Measurements from ENCODE around the gene DPYD.

The DPYD gene

GRCh38 chr1:97886199-97886598 lies 34.6 kb downstream of the DPYD start:
- Histone ChIP-seq H3K79me1 (ENCODE audit: low read depth, low read length) (no peaks in the 10 kb centered on the region), H3K23ac (ENCODE audit: low read depth, low read length, poor library complexity) (no peak overlapping the region), H4K91ac (ENCODE audit: low read depth, low read length, poor library complexity) (no peak overlapping the region), H2BK5ac (ENCODE audit: low read length) (no peak overlapping the region), H2BK12ac (ENCODE audit: low read length) (no peak overlapping the region), H2BK120ac (ENCODE audit: low read depth, low read length) (no peak overlapping the region), H3K4me3 (ENCODE audit: low read length in 2 of 2) (no peak overlapping the region), H3K27ac (replicated peaks; ENCODE audit: low read length) (no peak overlapping the region), H3K4me1 (ENCODE audit: control insufficient read depth in 2 of 2, insufficient read depth in 1 of 2, low read depth in 1 of 2, low read length in 2 of 2) (no peaks in the 10 kb centered on the region), H3K9ac (ENCODE audit: low read depth, low read length, poor library complexity) (no peak overlapping the region), H2AK5ac (ENCODE audit: low read depth, low read length) (no peak overlapping the region), H2AFZ (ENCODE audit: low read length) (no peak overlapping the region), H3K4ac (ENCODE audit: low read length) (no peak overlapping the region), H4K8ac (ENCODE audit: low read depth, low read length) (no peak overlapping the region), H3K36me3 (replicated peaks in 1 of 2; ENCODE audit: control insufficient read depth in 2 of 2, insufficient read depth in 2 of 2, low read length in 2 of 2) (no peaks in the 10 kb centered on the region), H3K4me2 (ENCODE audit: insufficient read depth, low read length, poor library complexity, severe bottlenecking) (no peak overlapping the region), H3K9me3 (replicated peaks in 1 of 2; ENCODE audit: control insufficient read depth in 2 of 2, insufficient read depth in 1 of 2, low read depth in 1 of 2, low read length in 2 of 2) (peaks cover 0 to 7% of the 10 kb centered on the region in 2 donors), H3K18ac (ENCODE audit: low read length) (no peak overlapping the region), H2BK15ac (ENCODE audit: low read length) (no peak overlapping the region), H3K27me3 (ENCODE audit: control insufficient read depth in 3 of 3, insufficient read depth in 3 of 3, low read depth in 1 of 3, low read length in 3 of 3) (no peaks in the 10 kb centered on the region), H3K14ac (ENCODE audit: low read length) (no peak overlapping the region)
- whole genome bisulfite sequencing, 2 donors (ENCODE audit: extremely low coverage in 2 of 2, insufficient read length in 2 of 2, insufficient replicate concordance in 1 of 2), result no CpG with 5 or more reads among the region's 1 CpG
- no peak for DNase-seq (ENCODE audit: low spot score)

DNA sequence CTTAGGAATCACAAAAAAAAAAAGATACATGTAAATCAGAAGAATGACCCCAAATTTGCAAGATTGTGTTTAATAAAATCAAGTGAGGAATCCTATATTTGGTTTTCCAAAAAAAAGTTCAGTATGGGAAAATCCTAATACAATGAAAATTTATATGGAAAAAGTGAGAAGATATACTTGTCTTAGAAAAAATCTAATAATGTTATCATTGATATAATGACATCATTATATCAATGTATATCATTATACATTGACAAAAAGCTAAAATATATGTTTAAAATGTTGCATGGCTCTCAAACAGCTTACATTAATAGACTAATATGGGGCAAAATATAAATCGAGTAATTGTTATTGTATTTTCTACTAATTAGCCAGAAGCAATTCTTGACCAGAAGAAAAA lies 37.0 kb downstream of the DPYD start:
- no peaks in the 10 kb centered on the region for H3K4me1 ChIP-seq (ENCODE audit: control insufficient read depth in 2 of 2, insufficient read depth in 1 of 2, low read depth in 1 of 2, low read length in 2 of 2)
- no peak for DNase-seq (ENCODE audit: low spot score)
- no peak overlapping the region for H3K18ac ChIP-seq (ENCODE audit: low read length)
- no peak overlapping the region for H3K9ac ChIP-seq (ENCODE audit: low read depth, low read length, poor library complexity)
- H3K14ac ChIP-seq (ENCODE audit: low read length), result no peak overlapping the region
- no CpG with 5 or more reads among the region's 1 CpG for WGBS, 2 donors (ENCODE audit: extremely low coverage in 2 of 2, insufficient read length in 2 of 2, insufficient replicate concordance in 1 of 2)
- H4K8ac ChIP-seq (ENCODE audit: low read depth, low read length), result no peak overlapping the region
- H2BK15ac ChIP-seq (ENCODE audit: low read length), result no peak overlapping the region
- no peak overlapping the region for H2AK5ac ChIP-seq (ENCODE audit: low read depth, low read length)
- no peak overlapping the region for H2AFZ ChIP-seq (ENCODE audit: low read length)
- no peaks in the 10 kb centered on the region for H3K36me3 ChIP-seq (replicated peaks in 1 of 2; ENCODE audit: control insufficient read depth in 2 of 2, insufficient read depth in 2 of 2, low read length in 2 of 2)
- no peaks in the 10 kb centered on the region for H3K27me3 ChIP-seq (ENCODE audit: control insufficient read depth in 3 of 3, insufficient read depth in 3 of 3, low read depth in 1 of 3, low read length in 3 of 3)
- H2BK5ac ChIP-seq (ENCODE audit: low read length), result no peak overlapping the region
- H3K79me1 ChIP-seq (ENCODE audit: low read depth, low read length), result no peaks in the 10 kb centered on the region
- no peak overlapping the region for H3K27ac ChIP-seq (replicated peaks; ENCODE audit: low read length)
- no peak overlapping the region for H2BK120ac ChIP-seq (ENCODE audit: low read depth, low read length)
- H3K4me2 ChIP-seq (ENCODE audit: insufficient read depth, low read length, poor library complexity, severe bottlenecking), result no peak overlapping the region
- H4K91ac ChIP-seq (ENCODE audit: low read depth, low read length, poor library complexity), result no peak overlapping the region
- H3K9me3 ChIP-seq (replicated peaks in 1 of 2; ENCODE audit: control insufficient read depth in 2 of 2, insufficient read depth in 1 of 2, low read depth in 1 of 2, low read length in 2 of 2), result peaks cover 0 to 3% of the 10 kb centered on the region in 2 donors
- no peak overlapping the region for H3K23ac ChIP-seq (ENCODE audit: low read depth, low read length, poor library complexity)
- no peak overlapping the region for H3K4me3 ChIP-seq (ENCODE audit: low read length in 2 of 2)
- H2BK12ac ChIP-seq (ENCODE audit: low read length), result no peak overlapping the region
- no peak overlapping the region for H3K4ac ChIP-seq (ENCODE audit: low read length)

- Histone ChIP-seq H2BK5ac (ENCODE audit: low read length) (no peak overlapping the region), H2AK5ac (ENCODE audit: low read depth, low read length) (no peak overlapping the region), H2AFZ (ENCODE audit: low read length) (no peak overlapping the region), H3K9ac (ENCODE audit: low read depth, low read length, poor library complexity) (no peak overlapping the region), H2BK120ac (ENCODE audit: low read depth, low read length) (no peak overlapping the region), H4K8ac (ENCODE audit: low read depth, low read length) (no peak overlapping the region), H2BK15ac (ENCODE audit: low read length) (no peak overlapping the region), H3K4ac (ENCODE audit: low read length) (no peak overlapping the region), H3K4me2 (ENCODE audit: insufficient read depth, low read length, poor library complexity, severe bottlenecking) (no peak overlapping the region), H3K23ac (ENCODE audit: low read depth, low read length, poor library complexity) (no peak overlapping the region), H3K27ac (replicated peaks; ENCODE audit: low read length) (no peak overlapping the region), H3K14ac (ENCODE audit: low read length) (no peak overlapping the region), H3K27me3 (ENCODE audit: control insufficient read depth in 3 of 3, insufficient read depth in 3 of 3, low read depth in 1 of 3, low read length in 3 of 3) (no peaks in the 10 kb centered on the region), H3K4me1 (ENCODE audit: control insufficient read depth in 2 of 2, insufficient read depth in 1 of 2, low read depth in 1 of 2, low read length in 2 of 2) (no peaks in the 10 kb centered on the region), H3K9me3 (replicated peaks in 1 of 2; ENCODE audit: control insufficient read depth in 2 of 2, insufficient read depth in 1 of 2, low read depth in 1 of 2, low read length in 2 of 2) (no peaks in the 10 kb centered on the region), H3K79me1 (ENCODE audit: low read depth, low read length) (no peaks in the 10 kb centered on the region), H4K91ac (ENCODE audit: low read depth, low read length, poor library complexity) (no peak overlapping the region), H3K4me3 (ENCODE audit: low read length in 2 of 2) (no peak overlapping the region), H3K36me3 (replicated peaks in 1 of 2; ENCODE audit: control insufficient read depth in 2 of 2, insufficient read depth in 2 of 2, low read length in 2 of 2) (no peaks in the 10 kb centered on the region), H3K18ac (ENCODE audit: low read length) (no peak overlapping the region), H2BK12ac (ENCODE audit: low read length) (no peak overlapping the region)
- DNase-seq (ENCODE audit: low spot score), result no peak
- WGBS, 2 donors (ENCODE audit: extremely low coverage in 2 of 2, insufficient read length in 2 of 2, insufficient replicate concordance in 1 of 2), result no CpG with 5 or more reads among the region's 2 CpGs
Observed at GRCh38 chr1:97877307-97877706, 43.5 kb downstream of the DPYD start.

- WGBS, 2 donors (ENCODE audit: extremely low coverage in 2 of 2, insufficient read length in 2 of 2, insufficient replicate concordance in 1 of 2), result no CpG with 5 or more reads among the region's 3 CpGs
Observed at GRCh38 chr1:97875996-97876395, 44.8 kb downstream of the DPYD start.

More at GRCh38 chr1:97875996-97876395, 44.8 kb downstream of the DPYD start:
- DNase-seq (ENCODE audit: low spot score), result no peak
- Histone ChIP-seq H3K9ac (ENCODE audit: low read depth, low read length, poor library complexity) (no peak overlapping the region), H3K4me2 (ENCODE audit: insufficient read depth, low read length, poor library complexity, severe bottlenecking) (no peak overlapping the region), H2BK5ac (ENCODE audit: low read length) (no peak overlapping the region), H3K4me3 (ENCODE audit: low read length in 2 of 2) (no peak overlapping the region), H4K8ac (ENCODE audit: low read depth, low read length) (no peak overlapping the region), H3K79me1 (ENCODE audit: low read depth, low read length) (no peaks in the 10 kb centered on the region), H3K27me3 (ENCODE audit: control insufficient read depth in 3 of 3, insufficient read depth in 3 of 3, low read depth in 1 of 3, low read length in 3 of 3) (no peaks in the 10 kb centered on the region), H2BK120ac (ENCODE audit: low read depth, low read length) (no peak overlapping the region), H3K18ac (ENCODE audit: low read length) (no peak overlapping the region), H3K36me3 (replicated peaks in 1 of 2; ENCODE audit: control insufficient read depth in 2 of 2, insufficient read depth in 2 of 2, low read length in 2 of 2) (no peaks in the 10 kb centered on the region), H3K23ac (ENCODE audit: low read depth, low read length, poor library complexity) (no peak overlapping the region), H3K9me3 (replicated peaks in 1 of 2; ENCODE audit: control insufficient read depth in 2 of 2, insufficient read depth in 1 of 2, low read depth in 1 of 2, low read length in 2 of 2) (no peaks in the 10 kb centered on the region), H2BK12ac (ENCODE audit: low read length) (no peak overlapping the region), H2AFZ (ENCODE audit: low read length) (no peak overlapping the region), H3K27ac (replicated peaks; ENCODE audit: low read length) (no peak overlapping the region), H3K4ac (ENCODE audit: low read length) (no peak overlapping the region), H3K14ac (ENCODE audit: low read length) (no peak overlapping the region), H4K91ac (ENCODE audit: low read depth, low read length, poor library complexity) (no peak overlapping the region), H2AK5ac (ENCODE audit: low read depth, low read length) (no peak overlapping the region), H2BK15ac (ENCODE audit: low read length) (no peak overlapping the region), H3K4me1 (ENCODE audit: control insufficient read depth in 2 of 2, insufficient read depth in 1 of 2, low read depth in 1 of 2, low read length in 2 of 2) (no peaks in the 10 kb centered on the region)

Measured in neuronal stem cell (in vitro differentiated cells).